Bronchial epithelial cell (primary cell): ENCODE results near the gene GATD1. TPM values are rescaled to one million over a fixed set of nuclear protein-coding genes. Genes with fewer than 3 reads are reported as not detected.

Source experiments
- DNase-seq: peaks from one replicate; pipeline ENCODE4 v3.0.0-alpha.2; 2010; ENCODE audit warnings: low read depth
- FAIRE-seq: peaks from 2 replicates; lab custom pipeline; 2011; peaks lifted over from hg19 to GRCh38; lab: Jason Lieb, UNC
- H3K27me3 ChIP-seq: 2 replicates; pipeline ENCODE4 v1.5.1; 2011; ENCODE audit warnings: low read length; ENCODE audit not compliant: control insufficient read depth, insufficient read depth
- H3K36me3 ChIP-seq: 2 replicates; pipeline ENCODE4 v1.5.1; 2011; ENCODE audit warnings: low read length; ENCODE audit not compliant: control insufficient read depth, insufficient read depth
- H3K4me3 ChIP-seq: 2 replicates; pipeline ENCODE4 v1.5.1; 2011; ENCODE audit warnings: mild to moderate bottlenecking, low read depth, low read length, control low read depth
- total RNA-seq: library from RNA; depleted of rRNA; stranded (reverse); fragments of >200 nt; gene quantifications from 2 replicates; pipeline ENCODE4 v1.2.1, GENCODE V29; 2014
- TF ChIP-seq, protein P1 (sequence below): IDR thresholded peaks from 2 replicates; pipeline ENCODE4 v1.5.1; 2011; ENCODE audit warnings: mild to moderate bottlenecking, moderate library complexity, low read length, control low read depth, inconsistent platforms; ENCODE audit not compliant: insufficient read depth, severe bottlenecking

Gene GATD1
- total RNA-seq, 1 donor from 2014 or later, result 18.7 TPM

GRCh38 chr11:766936-767210, 10.4 kb downstream of the GATD1 start:
- peaks cover 49% of the 10 kb centered on the region for H3K36me3 ChIP-seq

GRCh38 chr11:766106-766935, 11.0 kb downstream of the GATD1 start:
- no peaks in the 10 kb centered on the region for H3K27me3 ChIP-seq
- no peak overlapping the region for H3K4me3 ChIP-seq
- H3K36me3 ChIP-seq, result peaks cover 44% of the 10 kb centered on the region
- FAIRE-seq (no peak), DNase-seq (no peak)
- TF ChIP-seq, protein P1, sequence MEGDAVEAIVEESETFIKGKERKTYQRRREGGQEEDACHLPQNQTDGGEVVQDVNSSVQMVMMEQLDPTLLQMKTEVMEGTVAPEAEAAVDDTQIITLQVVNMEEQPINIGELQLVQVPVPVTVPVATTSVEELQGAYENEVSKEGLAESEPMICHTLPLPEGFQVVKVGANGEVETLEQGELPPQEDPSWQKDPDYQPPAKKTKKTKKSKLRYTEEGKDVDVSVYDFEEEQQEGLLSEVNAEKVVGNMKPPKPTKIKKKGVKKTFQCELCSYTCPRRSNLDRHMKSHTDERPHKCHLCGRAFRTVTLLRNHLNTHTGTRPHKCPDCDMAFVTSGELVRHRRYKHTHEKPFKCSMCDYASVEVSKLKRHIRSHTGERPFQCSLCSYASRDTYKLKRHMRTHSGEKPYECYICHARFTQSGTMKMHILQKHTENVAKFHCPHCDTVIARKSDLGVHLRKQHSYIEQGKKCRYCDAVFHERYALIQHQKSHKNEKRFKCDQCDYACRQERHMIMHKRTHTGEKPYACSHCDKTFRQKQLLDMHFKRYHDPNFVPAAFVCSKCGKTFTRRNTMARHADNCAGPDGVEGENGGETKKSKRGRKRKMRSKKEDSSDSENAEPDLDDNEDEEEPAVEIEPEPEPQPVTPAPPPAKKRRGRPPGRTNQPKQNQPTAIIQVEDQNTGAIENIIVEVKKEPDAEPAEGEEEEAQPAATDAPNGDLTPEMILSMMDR, result no peak

More at GRCh38 chr11:766936-767210, 10.4 kb downstream of the GATD1 start:
- H3K4me3 ChIP-seq, result no peak overlapping the region
- TF ChIP-seq, protein P1, result no peak
- no peak for FAIRE-seq
- no peak for DNase-seq
- H3K27me3 ChIP-seq, result no peaks in the 10 kb centered on the region

GRCh38 chr11:765802-766091, 11.5 kb downstream of the GATD1 start:
- TF ChIP-seq, protein P1, result no peak
- peaks cover 39% of the 10 kb centered on the region for H3K36me3 ChIP-seq
- FAIRE-seq (no peak), DNase-seq (no peak)
- no peak overlapping the region for H3K4me3 ChIP-seq
- H3K27me3 ChIP-seq, result no peaks in the 10 kb centered on the region

DNA sequence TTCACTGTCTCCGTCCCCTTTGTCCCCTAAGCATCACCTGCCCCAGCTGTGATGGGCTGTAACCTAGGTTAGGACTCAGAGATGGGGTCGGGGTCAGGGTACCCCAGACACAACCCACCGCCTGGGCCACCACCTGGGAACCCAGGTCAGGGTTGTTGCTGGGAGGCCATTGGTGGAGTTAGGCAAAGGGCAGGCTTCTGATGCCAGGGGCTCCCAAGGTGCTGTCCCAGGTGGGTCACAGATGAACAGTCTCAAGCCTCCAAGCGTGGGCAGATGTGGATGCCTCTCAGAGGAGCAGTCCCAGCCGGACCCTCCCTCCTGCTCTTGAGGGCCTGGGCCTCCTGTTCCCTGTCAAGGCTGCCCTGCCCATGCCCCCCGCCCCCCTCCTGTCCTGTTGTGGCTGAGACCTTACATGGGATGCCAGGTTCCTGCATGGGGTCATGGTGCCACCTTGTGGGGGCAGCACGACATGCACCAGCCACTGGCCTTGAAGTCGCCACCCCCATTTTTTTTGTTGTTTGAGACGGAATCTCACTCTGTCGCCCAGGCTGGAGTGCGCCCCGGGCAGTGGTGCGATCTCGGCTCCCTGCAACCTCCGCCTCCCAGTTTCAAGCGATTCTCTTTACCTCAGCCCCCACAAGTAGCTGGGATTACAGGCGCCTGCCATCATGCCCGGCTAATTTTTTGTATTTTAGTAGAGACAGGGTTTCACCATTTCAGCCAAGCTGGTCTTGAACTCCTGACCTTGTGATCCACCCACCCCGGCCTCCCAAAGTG, 12.1 kb downstream of the GATD1 start:
- peak; percentile 48 for DNase-seq
- Histone ChIP-seq H3K36me3 (peaks cover 35% of the 10 kb centered on the region), H3K27me3 (no peaks in the 10 kb centered on the region), H3K4me3 (no peak overlapping the region)
- TF ChIP-seq, protein P1, result peak; percentile 66
- no peak for FAIRE-seq

GRCh38 chr11:764322-765024, 12.8 kb downstream of the GATD1 start:
- Histone ChIP-seq H3K36me3 (peaks cover 36% of the 10 kb centered on the region), H3K27me3 (no peaks in the 10 kb centered on the region), H3K4me3 (no peak overlapping the region)
- DNase-seq, result no peak
- TF ChIP-seq, protein P1, result no peak
- FAIRE-seq, result no peak
